ENCODE data around the gene PXDN. TPM values are rescaled to one million over a fixed set of nuclear protein-coding genes. Genes with fewer than 3 reads are reported as not detected.

PXDN gene
- total and polyA plus RNA-seq, 2 donors (not counting 3 experiments of a cell fraction or from before 2014, with no cell fraction given): 231 to 308 TPM

DNA sequence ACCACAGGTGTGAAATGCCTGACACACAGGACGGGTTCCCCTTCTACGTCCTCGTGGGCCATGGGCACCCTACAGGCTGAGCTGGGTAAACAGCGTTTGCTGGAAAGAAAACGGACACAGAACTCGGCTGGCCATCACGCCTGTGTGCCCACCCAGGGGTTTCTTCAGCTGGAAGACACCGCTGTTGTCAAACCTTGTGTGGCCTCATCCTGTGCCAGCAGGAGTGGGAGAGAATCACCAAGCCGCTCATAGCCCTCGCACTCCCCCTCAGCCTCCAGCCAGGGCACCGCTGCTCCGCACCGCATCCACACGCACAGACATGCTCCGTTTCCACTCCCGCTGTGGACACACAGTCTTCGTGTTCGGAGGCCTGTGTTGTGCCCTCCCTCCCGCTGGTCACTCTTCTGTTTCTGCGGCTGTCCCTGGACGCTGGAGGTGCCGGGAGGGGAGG lies 161.4 kb downstream of the PXDN start:
- dilution Hi-C loops (cut with MboI; ENCODE audit: extremely low pct_ligation_motif_present, low sequenced_read_pairs): no loop called here
- H3K79me2 ChIP-seq (ENCODE audit: control insufficient read depth, insufficient read depth, low read length): no peaks in the 10 kb centered on the region
- CTCF ChIA-PET: interaction anchor here (1.3 to 1.7 kb wide), 2 partner anchors 32 to 168 kb away, joined by 4 to 10 read pairs; no protein-coding TSS in a partner anchor
- DNase-seq (ENCODE audit: low read depth, low spot score): no peak
- H3K27me3 ChIP-seq (ENCODE audit: control insufficient read depth in 2 of 2, insufficient read depth in 2 of 2, low read length in 2 of 2): no peaks in the 10 kb centered on the region
- H3K9ac ChIP-seq (replicated peaks; ENCODE audit: extremely low read depth, insufficient read depth, low read length): no peak overlapping the region
- BruUV-seq (replicated peaks): no TSS peak
- POLR2A ChIA-PET: no interaction called here
- no peak for FAIRE-seq
- H3K4me2 ChIP-seq (ENCODE audit: insufficient read depth, low read length): no peak overlapping the region
- H3K9me1 ChIP-seq (replicated peaks; ENCODE audit: control insufficient read depth, extremely low read depth, insufficient read depth, low read length): no peaks in the 10 kb centered on the region
- no peaks in the 10 kb centered on the region for H3K4me1 ChIP-seq (ENCODE audit: control insufficient read depth, extremely low read depth, insufficient read depth, low read length)
- no peak overlapping the region for H3K27ac ChIP-seq (ENCODE audit: insufficient read depth, low read depth, low read length)
- H3K4me3 ChIP-seq (replicated peaks in 1 of 3; ENCODE audit: insufficient read depth in 1 of 3, low read depth in 1 of 3, low read length in 3 of 3): no peak overlapping the region
- no peak overlapping the region for H2AFZ ChIP-seq (ENCODE audit: low read depth, low read length)
- H3K9me3 ChIP-seq (replicated peaks; ENCODE audit: control insufficient read depth, insufficient read depth, low read length): no peaks in the 10 kb centered on the region
- H4K20me1 ChIP-seq (replicated peaks; ENCODE audit: control insufficient read depth, extremely low read depth, insufficient read depth, low read length): no peaks in the 10 kb centered on the region
- intact Hi-C loops (cut with micrococcal nuclease): no loop called here
- TF ChIP-seq JUN (IDR thresholded peaks at IDR 0.05; ENCODE audit: borderline replicate concordance, insufficient read depth, insufficient read length, low read depth) (no peak), MYC (IDR thresholded peaks at IDR 0.05; ENCODE audit: low read depth, low read length) (no peak), EZH2 (IDR thresholded peaks at IDR 0.05; ENCODE audit: borderline replicate concordance, low read depth, low read length, severe bottlenecking) (no peak), FOS (IDR thresholded peaks at IDR 0.05; ENCODE audit: borderline replicate concordance, insufficient read depth, low read length) (no peak), POLR2AphosphoS5 (IDR thresholded peaks at IDR 0.05; ENCODE audit: insufficient read depth, low read depth, low read length) (no peak)
- TF ChIP-seq, protein P1, sequence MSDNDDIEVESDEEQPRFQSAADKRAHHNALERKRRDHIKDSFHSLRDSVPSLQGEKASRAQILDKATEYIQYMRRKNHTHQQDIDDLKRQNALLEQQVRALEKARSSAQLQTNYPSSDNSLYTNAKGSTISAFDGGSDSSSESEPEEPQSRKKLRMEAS (IDR thresholded peaks at IDR 0.05; ENCODE audit: insufficient read depth, insufficient read length): no peak
- no peaks in the 10 kb centered on the region for H3K36me3 ChIP-seq (ENCODE audit: control insufficient read depth in 2 of 2, extremely low read depth in 1 of 2, insufficient read depth in 2 of 2, low read length in 2 of 2)

DNA sequence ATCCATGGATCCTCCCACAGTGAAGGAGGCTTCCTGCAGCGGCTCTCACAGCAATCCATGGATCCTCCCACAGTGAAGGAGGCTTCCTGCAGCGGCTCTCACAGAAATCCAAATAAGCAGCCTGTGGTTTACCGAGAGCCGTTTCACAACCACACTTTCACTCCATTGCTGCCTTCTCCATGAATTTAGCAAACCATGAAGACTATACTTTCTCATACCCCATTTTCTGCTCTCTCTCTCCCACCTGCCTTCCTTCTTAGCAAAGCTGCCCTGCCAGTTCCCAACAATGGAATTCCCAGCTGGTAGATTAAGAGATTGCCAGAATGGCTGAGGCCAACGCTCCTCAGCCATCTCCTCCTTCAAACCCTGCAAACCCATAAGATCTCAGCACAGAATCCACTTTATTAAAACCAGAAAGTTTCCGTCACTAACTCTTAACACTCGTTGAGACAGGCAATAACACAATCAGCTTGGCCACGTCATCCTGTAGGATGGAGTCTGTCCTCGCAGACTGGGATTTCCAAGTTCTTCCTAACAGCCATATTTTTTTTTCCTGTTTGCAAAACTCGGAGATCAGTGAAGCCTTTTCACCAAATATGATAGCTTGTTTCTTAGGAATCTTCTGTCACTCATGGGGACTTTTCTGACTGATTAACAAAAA lies 162.2 kb downstream of the PXDN start:
- POLR2A ChIA-PET: no interaction called here
- Histone ChIP-seq H3K79me2 (ENCODE audit: control insufficient read depth, insufficient read depth, low read length) (no peaks in the 10 kb centered on the region), H3K27ac (ENCODE audit: insufficient read depth, low read depth, low read length) (no peak overlapping the region), H3K4me3 (replicated peaks in 1 of 3; ENCODE audit: insufficient read depth in 1 of 3, low read depth in 1 of 3, low read length in 3 of 3) (no peak overlapping the region), H3K27me3 (ENCODE audit: control insufficient read depth in 2 of 2, insufficient read depth in 2 of 2, low read length in 2 of 2) (no peaks in the 10 kb centered on the region), H3K4me2 (ENCODE audit: insufficient read depth, low read length) (no peak overlapping the region), H3K4me1 (ENCODE audit: control insufficient read depth, extremely low read depth, insufficient read depth, low read length) (no peaks in the 10 kb centered on the region), H2AFZ (ENCODE audit: low read depth, low read length) (no peak overlapping the region), H3K36me3 (ENCODE audit: control insufficient read depth in 2 of 2, extremely low read depth in 1 of 2, insufficient read depth in 2 of 2, low read length in 2 of 2) (no peaks in the 10 kb centered on the region), H3K9me1 (replicated peaks; ENCODE audit: control insufficient read depth, extremely low read depth, insufficient read depth, low read length) (no peaks in the 10 kb centered on the region), H4K20me1 (replicated peaks; ENCODE audit: control insufficient read depth, extremely low read depth, insufficient read depth, low read length) (no peaks in the 10 kb centered on the region), H3K9me3 (replicated peaks; ENCODE audit: control insufficient read depth, insufficient read depth, low read length) (no peaks in the 10 kb centered on the region), H3K9ac (replicated peaks; ENCODE audit: extremely low read depth, insufficient read depth, low read length) (no peak overlapping the region)
- no TSS peak for BruUV-seq (replicated peaks)
- FAIRE-seq (no peak), DNase-seq (ENCODE audit: low read depth, low spot score) (no peak)
- CTCF ChIA-PET: interaction anchor here (1.3 to 1.7 kb wide), 2 partner anchors 31 to 169 kb away, joined by 4 to 10 read pairs; no protein-coding TSS in a partner anchor
- no peak for TF ChIP-seq JUN (IDR thresholded peaks at IDR 0.05; ENCODE audit: borderline replicate concordance, insufficient read depth, insufficient read length, low read depth)
- no peak for TF ChIP-seq POLR2A (IDR thresholded peaks at IDR 0.05; ENCODE audit: low read depth, low read length)
- no peak for TF ChIP-seq POLR2AphosphoS5 (IDR thresholded peaks at IDR 0.05; ENCODE audit: insufficient read depth, low read depth, low read length)
- TF ChIP-seq MYC (IDR thresholded peaks at IDR 0.05; ENCODE audit: low read depth, low read length): no peak
- TF ChIP-seq, protein P2, sequence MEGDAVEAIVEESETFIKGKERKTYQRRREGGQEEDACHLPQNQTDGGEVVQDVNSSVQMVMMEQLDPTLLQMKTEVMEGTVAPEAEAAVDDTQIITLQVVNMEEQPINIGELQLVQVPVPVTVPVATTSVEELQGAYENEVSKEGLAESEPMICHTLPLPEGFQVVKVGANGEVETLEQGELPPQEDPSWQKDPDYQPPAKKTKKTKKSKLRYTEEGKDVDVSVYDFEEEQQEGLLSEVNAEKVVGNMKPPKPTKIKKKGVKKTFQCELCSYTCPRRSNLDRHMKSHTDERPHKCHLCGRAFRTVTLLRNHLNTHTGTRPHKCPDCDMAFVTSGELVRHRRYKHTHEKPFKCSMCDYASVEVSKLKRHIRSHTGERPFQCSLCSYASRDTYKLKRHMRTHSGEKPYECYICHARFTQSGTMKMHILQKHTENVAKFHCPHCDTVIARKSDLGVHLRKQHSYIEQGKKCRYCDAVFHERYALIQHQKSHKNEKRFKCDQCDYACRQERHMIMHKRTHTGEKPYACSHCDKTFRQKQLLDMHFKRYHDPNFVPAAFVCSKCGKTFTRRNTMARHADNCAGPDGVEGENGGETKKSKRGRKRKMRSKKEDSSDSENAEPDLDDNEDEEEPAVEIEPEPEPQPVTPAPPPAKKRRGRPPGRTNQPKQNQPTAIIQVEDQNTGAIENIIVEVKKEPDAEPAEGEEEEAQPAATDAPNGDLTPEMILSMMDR (IDR thresholded peaks at IDR 0.05; ENCODE audit: extremely low read depth in 1 of 2, insufficient read depth in 1 of 2, low read depth in 1 of 2, low read length in 2 of 2): no peak
- no peak for TF ChIP-seq GATA2 (IDR thresholded peaks at IDR 0.05; ENCODE audit: insufficient read depth, insufficient read length, low read depth, low read length)
- TF ChIP-seq, protein P1 (IDR thresholded peaks at IDR 0.05; ENCODE audit: insufficient read depth, insufficient read length): no peak
- TF ChIP-seq FOS (IDR thresholded peaks at IDR 0.05; ENCODE audit: borderline replicate concordance, insufficient read depth, low read length): no peak
- TF ChIP-seq EZH2 (IDR thresholded peaks at IDR 0.05; ENCODE audit: borderline replicate concordance, low read depth, low read length, severe bottlenecking): no peak
- intact Hi-C loops (cut with micrococcal nuclease) (no loop called here), dilution Hi-C loops (cut with MboI; ENCODE audit: extremely low pct_ligation_motif_present, low sequenced_read_pairs) (no loop called here)
